Activated naive CD4-positive, alpha-beta T cell treated with anti-CD3 and anti-CD28 coated beads for 36 hours (primary cell): ENCODE data around the gene SCNN1B. TPM values are rescaled to one million over a fixed set of nuclear protein-coding genes. Genes with fewer than 3 reads are reported as not detected.
A peak's percentile ranks its signal among the peaks of the same experiment; 100 is the strongest.
"Not testable (repeated sequence)": the region's sequence is repeated elsewhere in the genome, so short reads cannot be mapped to it uniquely, and the experiment has no call there.

ENCODE experiments used
- CTCF ChIA-PET: fragments of 350-600 bp; sonication (Branson Sonifier 250); formaldehyde crosslinking; loops from one replicate; lab custom pipeline; 2021; ENCODE audit warnings: antibody characterized with exemption; lab: Charles Lee
- DNase-seq: peaks from one replicate; pipeline ENCODE4 v3.0.0-alpha.2; 2020
- H3K27ac Mint-ChIP-seq: one replicate; pipeline ENCODE4 v1.8.0; 2021; ENCODE audit warnings: mild to moderate bottlenecking, mixed read lengths
- H3K27me3 Mint-ChIP-seq: one replicate; pipeline ENCODE4 v1.8.0; 2021; ENCODE audit warnings: low read depth, mixed read lengths
- H3K36me3 Mint-ChIP-seq: one replicate; pipeline ENCODE4 v1.8.0; 2021; ENCODE audit warnings: low read depth, mixed read lengths
- H3K4me1 Mint-ChIP-seq: one replicate; pipeline ENCODE4 v1.8.0; 2021; ENCODE audit warnings: low read depth, mixed read lengths
- H3K4me3 Mint-ChIP-seq: one replicate; pipeline ENCODE4 v1.8.0; 2021; ENCODE audit warnings: mild to moderate bottlenecking, moderate library complexity, mixed read lengths
- H3K9me3 Mint-ChIP-seq: one replicate; pipeline ENCODE4 v1.8.0; 2021; ENCODE audit warnings: mixed read lengths
- intact Hi-C: fragments of 100-400 bp; cut with micrococcal nuclease; formaldehyde crosslinking; loops from one replicate; pipeline ENCODE4 v1.15.1; 2023
- total RNA-seq, 2 experiments: library from RNA; stranded (reverse); gene quantifications; one replicate each; pipeline ENCODE4 v1.2.3, GENCODE V29; 2021

Gene SCNN1B
- not detected for total RNA-seq

DNA sequence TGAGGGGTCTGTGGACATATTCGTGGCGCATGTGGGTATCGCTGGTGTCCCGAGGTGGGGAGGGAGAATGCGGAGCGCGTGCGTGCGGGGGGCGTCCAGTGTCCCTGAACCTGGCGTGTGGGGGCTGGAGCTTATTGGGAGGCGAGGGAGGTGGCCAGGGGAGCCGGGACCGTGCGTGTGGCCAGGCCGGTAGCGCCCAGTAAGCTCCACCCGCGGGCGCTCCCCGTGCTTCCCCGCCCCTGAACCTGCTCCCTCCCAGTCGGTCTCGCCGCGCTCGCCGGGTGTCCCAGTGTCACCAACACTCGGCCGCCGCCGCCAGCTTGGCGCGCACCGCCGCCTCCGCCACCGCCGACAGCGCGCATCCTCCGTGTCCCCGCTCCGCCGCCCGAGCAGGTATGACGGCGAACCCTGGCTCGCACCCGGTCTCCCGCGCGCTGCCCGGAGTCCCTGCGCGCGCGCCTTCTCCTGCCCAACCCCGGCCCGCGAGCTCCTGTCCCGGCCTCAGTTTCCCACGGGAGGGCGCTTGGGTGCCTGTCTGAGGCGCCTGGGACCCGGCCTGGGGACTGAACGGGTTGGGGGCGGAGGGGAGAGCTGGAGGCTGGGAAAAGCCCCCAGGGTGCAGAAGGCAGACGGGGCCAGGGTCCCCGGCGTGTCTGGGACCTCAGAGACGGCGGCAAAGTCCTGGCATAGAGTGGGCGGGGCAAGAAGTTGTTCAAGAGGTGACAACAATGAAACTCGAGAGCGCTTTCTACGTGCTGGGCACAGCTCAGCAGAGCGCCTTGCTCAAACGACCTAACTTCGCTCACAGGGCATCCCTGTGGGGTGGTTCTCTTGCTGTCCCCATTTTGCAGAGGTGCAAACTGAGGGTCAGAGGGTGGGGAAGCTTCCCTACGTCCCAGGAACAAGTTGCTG, at the start of gene SCNN1B:
Gene SCNN1B (plus strand): TSS at position 258 of the 912 bp plus-strand sequence. CDS start 46,298 bp downstream, outside the sequence.
- peaks cover 33% of the 10 kb centered on the region for H3K27me3 Mint-ChIP-seq
- H3K4me3 Mint-ChIP-seq, result no peak within 1 kb of the TSS
- CTCF ChIA-PET, result no interaction called here
- H3K36me3 Mint-ChIP-seq, result no peaks in the 10 kb centered on the region
- no peak for DNase-seq
- H3K9me3 Mint-ChIP-seq, result no peaks in the 10 kb centered on the region
- intact Hi-C loops, result no loop called here
- no peak within 1 kb of the TSS for H3K27ac Mint-ChIP-seq
- H3K4me1 Mint-ChIP-seq, result peaks cover 7% of the 10 kb centered on the region

DNA sequence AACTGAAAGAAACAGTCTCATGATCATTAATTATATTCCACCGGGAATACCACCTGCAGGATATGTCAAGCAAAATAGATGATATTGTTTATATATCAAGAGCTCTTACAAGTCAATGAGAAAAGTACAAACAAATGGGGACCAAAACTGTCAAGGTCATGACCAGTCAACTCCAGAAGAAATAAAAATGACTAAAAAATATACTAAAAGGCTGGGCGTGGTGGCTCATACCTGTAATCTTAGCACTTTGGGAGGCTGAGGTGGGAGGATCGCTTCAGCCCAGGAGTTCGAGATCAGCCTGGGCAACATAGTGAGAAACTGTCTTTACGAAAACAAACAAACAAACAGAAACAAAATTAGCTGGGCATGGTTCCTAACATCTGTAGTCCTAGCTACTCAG, 49.8 kb upstream of the SCNN1B start:
- CTCF ChIA-PET, result no interaction called here
- no peak overlapping the region for H3K27ac Mint-ChIP-seq
- H3K4me1 Mint-ChIP-seq, result no peaks in the 10 kb centered on the region
- H3K9me3 Mint-ChIP-seq, result no peaks in the 10 kb centered on the region
- DNase-seq, result peak; percentile 15
- peaks cover 11% of the 10 kb centered on the region for H3K27me3 Mint-ChIP-seq
- intact Hi-C loops, result no loop called here
- no peak overlapping the region for H3K4me3 Mint-ChIP-seq
- H3K36me3 Mint-ChIP-seq, result no peaks in the 10 kb centered on the region

- peaks cover 11% of the 10 kb centered on the region for H3K27me3 Mint-ChIP-seq
- H3K4me1 Mint-ChIP-seq, DNase-seq, H3K27ac Mint-ChIP-seq, H3K4me3 Mint-ChIP-seq, H3K9me3 Mint-ChIP-seq, H3K36me3 Mint-ChIP-seq, intact Hi-C loops: not testable (repeated sequence)
- CTCF ChIA-PET, result interaction anchor here (1.0 kb wide), 1 partner anchor 182 kb away, joined by 3 read pairs; no protein-coding TSS in a partner anchor
These were observed 48.5 kb upstream of the SCNN1B start for GRCh38 chr16:23253650-23254049.

GRCh38 chr16:23254338-23254737, 47.8 kb upstream of the SCNN1B start:
- DNase-seq, result no peak
- H3K9me3 Mint-ChIP-seq, result no peaks in the 10 kb centered on the region
- intact Hi-C loops, result no loop called here
- no peaks in the 10 kb centered on the region for H3K36me3 Mint-ChIP-seq
- H3K4me3 Mint-ChIP-seq, result no peak overlapping the region
- CTCF ChIA-PET, result interaction anchor here (1.0 kb wide), 1 partner anchor 181 kb away, joined by 3 read pairs; no protein-coding TSS in a partner anchor
- no peaks in the 10 kb centered on the region for H3K4me1 Mint-ChIP-seq
- H3K27ac Mint-ChIP-seq, result no peak overlapping the region
- H3K27me3 Mint-ChIP-seq, result peaks cover 11% of the 10 kb centered on the region

GRCh38 chr16:23255000-23255399, 47.1 kb upstream of the SCNN1B start:
- intact Hi-C loops, result no loop called here
- H3K27me3 Mint-ChIP-seq, result peaks cover 8% of the 10 kb centered on the region
- CTCF ChIA-PET, result no interaction called here
- DNase-seq, result no peak
- H3K4me3 Mint-ChIP-seq, result no peak overlapping the region
- no peaks in the 10 kb centered on the region for H3K4me1 Mint-ChIP-seq
- H3K27ac Mint-ChIP-seq, result no peak overlapping the region
- no peaks in the 10 kb centered on the region for H3K36me3 Mint-ChIP-seq
- no peaks in the 10 kb centered on the region for H3K9me3 Mint-ChIP-seq

- Mint-ChIP-seq H3K27ac (no peak overlapping the region), H3K4me3 (no peak overlapping the region), H3K4me1 (no peaks in the 10 kb centered on the region), H3K36me3 (no peaks in the 10 kb centered on the region), H3K27me3 (peaks cover 8% of the 10 kb centered on the region), H3K9me3 (no peaks in the 10 kb centered on the region)
- CTCF ChIA-PET, result no interaction called here
- DNase-seq, result no peak
- intact Hi-C loops, result no loop called here
These were observed 45.7 kb upstream of the SCNN1B start for GRCh38 chr16:23256440-23256839.

DNA sequence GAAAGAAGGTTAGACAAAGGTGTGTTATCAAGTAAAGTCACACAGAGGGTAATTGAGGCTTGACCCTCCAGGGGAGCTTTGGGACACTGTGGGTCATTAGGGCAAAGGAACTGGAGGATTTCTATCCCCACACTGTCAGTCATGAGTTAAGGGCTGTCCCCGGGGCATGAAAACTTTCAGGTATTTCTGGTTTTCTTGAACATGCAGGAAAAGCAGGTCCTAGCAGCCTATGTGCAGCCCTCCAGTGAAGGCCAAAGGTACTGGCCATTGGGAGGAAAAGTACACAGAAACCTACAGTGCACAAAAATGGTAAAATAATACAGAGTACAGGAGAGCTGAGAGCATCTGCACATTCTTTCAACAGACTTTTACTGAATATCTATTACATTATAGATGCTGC, 44.4 kb upstream of the SCNN1B start:
- Mint-ChIP-seq H3K36me3 (no peaks in the 10 kb centered on the region), H3K27ac (no peak overlapping the region), H3K4me3 (no peak overlapping the region), H3K27me3 (peaks cover 2% of the 10 kb centered on the region), H3K9me3 (no peaks in the 10 kb centered on the region), H3K4me1 (no peaks in the 10 kb centered on the region)
- CTCF ChIA-PET, result no interaction called here
- no peak for DNase-seq
- intact Hi-C loops, result no loop called here

- Mint-ChIP-seq H3K27me3 (peaks cover 5% of the 10 kb centered on the region), H3K9me3 (no peaks in the 10 kb centered on the region), H3K4me1 (no peaks in the 10 kb centered on the region), H3K36me3 (no peaks in the 10 kb centered on the region), H3K4me3 (no peak overlapping the region), H3K27ac (no peak overlapping the region)
- intact Hi-C loops, result no loop called here
- CTCF ChIA-PET, result no interaction called here
- no peak for DNase-seq
These were observed 43.2 kb upstream of the SCNN1B start for GRCh38 chr16:23258919-23259237.

- H3K27me3 Mint-ChIP-seq, result peaks cover 8% of the 10 kb centered on the region
- CTCF ChIA-PET, result no interaction called here
- intact Hi-C loops, result no loop called here
- no peak overlapping the region for H3K27ac Mint-ChIP-seq
- no peak overlapping the region for H3K4me3 Mint-ChIP-seq
- H3K4me1 Mint-ChIP-seq, result no peaks in the 10 kb centered on the region
- no peak for DNase-seq
- peaks cover 3% of the 10 kb centered on the region for H3K9me3 Mint-ChIP-seq
- no peaks in the 10 kb centered on the region for H3K36me3 Mint-ChIP-seq
These were observed 34.5 kb upstream of the SCNN1B start for GRCh38 chr16:23267647-23268046.

- Mint-ChIP-seq H3K4me1 (no peaks in the 10 kb centered on the region), H3K27me3 (peaks cover 5% of the 10 kb centered on the region), H3K9me3 (peaks cover 3% of the 10 kb centered on the region), H3K27ac (no peak overlapping the region), H3K36me3 (no peaks in the 10 kb centered on the region), H3K4me3 (no peak overlapping the region)
- intact Hi-C loops, result no loop called here
- no peak for DNase-seq
- CTCF ChIA-PET, result no interaction called here
These were observed 33.5 kb upstream of the SCNN1B start for GRCh38 chr16:23268561-23268960.

- Mint-ChIP-seq H3K27me3 (peaks cover 5% of the 10 kb centered on the region), H3K4me3 (no peak overlapping the region), H3K27ac (no peak overlapping the region), H3K4me1 (no peaks in the 10 kb centered on the region), H3K9me3 (peaks cover 3% of the 10 kb centered on the region), H3K36me3 (no peaks in the 10 kb centered on the region)
- no peak for DNase-seq
- CTCF ChIA-PET, result no interaction called here
- intact Hi-C loops, result no loop called here
These were observed 32.7 kb upstream of the SCNN1B start for GRCh38 chr16:23269248-23269953.

DNA sequence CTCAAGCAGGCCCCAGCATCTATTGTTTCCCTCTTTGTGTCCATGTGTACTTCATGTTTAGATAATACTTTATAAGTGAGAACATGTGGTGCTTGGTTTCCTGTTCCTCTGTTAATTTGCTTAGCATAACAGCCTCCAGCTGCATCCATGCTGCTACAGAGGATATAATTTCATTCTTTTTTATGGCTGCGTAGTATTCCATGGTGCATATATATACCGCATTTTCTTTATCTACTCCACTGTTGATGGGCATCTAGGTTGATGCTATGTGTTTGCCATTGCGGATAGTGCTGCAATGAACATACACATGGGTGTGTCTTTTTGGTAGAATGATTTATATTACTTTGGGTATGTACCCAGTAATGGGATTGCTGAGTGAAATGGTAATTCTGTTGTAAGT, 31.4 kb upstream of the SCNN1B start:
- H3K4me1 Mint-ChIP-seq, result no peaks in the 10 kb centered on the region
- peaks cover 3% of the 10 kb centered on the region for H3K9me3 Mint-ChIP-seq
- no peak overlapping the region for H3K27ac Mint-ChIP-seq
- no peaks in the 10 kb centered on the region for H3K36me3 Mint-ChIP-seq
- no peak for DNase-seq
- CTCF ChIA-PET, result no interaction called here
- no peak overlapping the region for H3K4me3 Mint-ChIP-seq
- peaks cover 16% of the 10 kb centered on the region for H3K27me3 Mint-ChIP-seq
- intact Hi-C loops, result no loop called here

GRCh38 chr16:23274968-23275367, 27.1 kb upstream of the SCNN1B start:
- CTCF ChIA-PET, result no interaction called here
- no peaks in the 10 kb centered on the region for H3K36me3 Mint-ChIP-seq
- H3K27me3 Mint-ChIP-seq, result peaks cover 33% of the 10 kb centered on the region
- no peaks in the 10 kb centered on the region for H3K4me1 Mint-ChIP-seq
- no peak for DNase-seq
- no peak overlapping the region for H3K27ac Mint-ChIP-seq
- intact Hi-C loops, result no loop called here
- no peak overlapping the region for H3K4me3 Mint-ChIP-seq
- peaks cover 3% of the 10 kb centered on the region for H3K9me3 Mint-ChIP-seq
